Activated effector memory CD4-positive, alpha-beta T cell treated with Interleukin-2 at 50 U/mL for 16 hours (primary cell): ENCODE data around the gene RXRA.

Experiments used
- DNase-seq: peaks from one replicate; pipeline ENCODE4 v3.0.0-alpha.2; 2020

The RXRA gene

DNA sequence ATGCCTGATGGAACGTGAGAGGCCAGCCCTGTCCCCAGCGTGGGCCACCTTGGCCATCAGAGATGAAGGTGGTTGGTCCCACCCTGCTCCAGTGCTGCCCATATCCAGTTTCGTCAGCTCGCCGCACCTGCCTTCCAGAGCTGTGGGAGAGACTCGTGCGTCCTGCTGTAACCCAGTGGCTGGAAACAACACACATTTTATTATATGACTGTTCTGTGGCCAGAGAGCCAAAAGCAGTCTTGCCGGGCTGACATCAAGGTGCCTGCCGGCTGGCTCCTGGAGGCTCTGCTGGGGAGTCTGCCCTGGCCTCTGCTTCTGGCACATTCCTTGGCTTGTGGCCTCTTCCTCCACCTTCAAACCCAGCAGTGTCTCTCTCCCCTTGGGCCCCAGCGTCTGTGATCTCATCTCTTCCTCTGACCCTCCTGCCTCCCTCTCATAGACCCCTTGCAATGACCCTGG is 94.7 kb downstream of the RXRA start:
- DNase-seq: no peak

DNA sequence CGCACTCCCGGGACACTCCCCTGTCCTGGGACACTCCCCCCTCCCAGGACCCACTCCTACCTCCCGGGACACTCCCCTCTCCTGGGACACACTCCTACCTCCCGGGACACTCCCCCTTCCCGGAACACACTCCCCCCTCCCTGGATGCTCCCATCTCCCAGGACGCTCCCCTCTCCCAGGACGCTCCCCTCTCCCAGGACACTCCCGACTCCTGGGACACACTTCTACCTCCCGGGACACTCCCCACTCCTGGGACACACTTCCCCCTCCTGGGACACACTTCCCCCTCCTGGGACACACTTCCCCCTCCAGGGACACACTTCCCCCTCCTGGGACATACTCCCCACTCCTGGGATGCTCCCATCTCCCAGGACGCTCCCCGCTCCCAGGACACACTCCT is 95.6 kb downstream of the RXRA start:
- DNase-seq: no peak

GRCh38 chr9:134422301-134423090 is 96.2 kb downstream of the RXRA start:
- DNase-seq: no peak

GRCh38 chr9:134423166-134423565 is 96.9 kb downstream of the RXRA start:
- DNase-seq: no peak

DNA sequence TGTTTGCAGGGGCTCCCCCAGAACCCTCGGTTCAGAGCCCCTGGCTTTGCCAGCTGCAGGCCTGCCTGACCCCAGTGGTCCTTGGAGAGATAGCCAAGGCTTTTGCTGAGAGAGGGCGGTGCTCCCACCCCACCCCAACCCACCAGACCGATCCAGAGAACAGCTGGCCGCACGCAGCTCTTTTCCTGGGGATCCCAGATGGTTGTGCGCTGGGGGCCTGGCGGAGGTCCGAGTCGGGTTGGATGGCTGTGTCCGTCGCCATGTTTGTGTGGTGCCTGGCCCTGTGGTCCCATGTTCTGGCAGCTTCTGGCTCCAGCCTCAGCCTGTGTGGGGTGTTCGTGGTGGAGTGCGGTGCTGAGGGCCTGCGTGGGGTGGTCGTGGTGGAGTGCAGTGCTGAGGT is 97.5 kb downstream of the RXRA start:
- no peak for DNase-seq

DNA sequence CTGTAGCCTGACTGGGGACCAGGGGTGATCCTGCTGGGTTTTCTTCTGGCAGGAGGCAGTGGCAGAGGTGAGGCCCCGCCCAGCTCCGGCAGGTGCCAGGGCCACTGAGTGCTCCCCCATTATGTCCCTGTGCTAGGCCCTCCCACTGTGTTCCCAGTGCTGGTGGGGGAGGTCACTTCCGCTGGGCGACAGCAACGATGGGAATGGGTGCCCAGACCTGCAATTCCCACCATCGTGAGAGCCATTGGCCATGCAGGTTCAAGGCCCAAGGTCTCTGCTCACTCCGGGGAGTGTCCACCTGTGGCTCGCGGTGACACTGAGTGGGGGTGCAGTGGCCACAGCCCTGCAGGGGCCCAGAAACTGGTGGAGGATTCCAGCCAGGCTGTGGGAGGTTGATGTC is 98.6 kb downstream of the RXRA start:
- DNase-seq: no peak

GRCh38 chr9:134425401-134425800 is 99.1 kb downstream of the RXRA start:
- no peak for DNase-seq

- no peak for DNase-seq
These were observed 99.6 kb downstream of the RXRA start for GRCh38 chr9:134425812-134426211.

DNA sequence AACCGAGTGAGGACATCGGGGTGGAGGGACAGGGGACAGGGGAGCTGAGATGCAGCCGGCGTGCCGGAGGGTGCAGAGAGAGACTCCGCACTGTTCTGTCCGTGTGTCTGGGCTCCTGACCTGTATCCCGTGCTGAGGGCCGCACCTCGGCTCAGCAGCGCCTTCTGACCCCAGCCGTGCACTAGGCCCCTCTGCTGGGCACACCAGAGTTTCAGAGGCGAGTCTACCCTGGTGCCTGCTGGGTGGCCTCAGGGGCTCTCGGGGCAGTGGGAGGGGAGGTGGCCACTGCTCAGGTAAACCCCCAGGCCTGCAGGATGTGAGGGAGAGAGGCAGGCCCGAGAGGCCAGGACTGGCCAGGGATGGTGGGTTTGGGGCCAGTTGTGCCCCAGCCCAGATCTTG is 100.2 kb downstream of the RXRA start:
- DNase-seq: no peak

DNA sequence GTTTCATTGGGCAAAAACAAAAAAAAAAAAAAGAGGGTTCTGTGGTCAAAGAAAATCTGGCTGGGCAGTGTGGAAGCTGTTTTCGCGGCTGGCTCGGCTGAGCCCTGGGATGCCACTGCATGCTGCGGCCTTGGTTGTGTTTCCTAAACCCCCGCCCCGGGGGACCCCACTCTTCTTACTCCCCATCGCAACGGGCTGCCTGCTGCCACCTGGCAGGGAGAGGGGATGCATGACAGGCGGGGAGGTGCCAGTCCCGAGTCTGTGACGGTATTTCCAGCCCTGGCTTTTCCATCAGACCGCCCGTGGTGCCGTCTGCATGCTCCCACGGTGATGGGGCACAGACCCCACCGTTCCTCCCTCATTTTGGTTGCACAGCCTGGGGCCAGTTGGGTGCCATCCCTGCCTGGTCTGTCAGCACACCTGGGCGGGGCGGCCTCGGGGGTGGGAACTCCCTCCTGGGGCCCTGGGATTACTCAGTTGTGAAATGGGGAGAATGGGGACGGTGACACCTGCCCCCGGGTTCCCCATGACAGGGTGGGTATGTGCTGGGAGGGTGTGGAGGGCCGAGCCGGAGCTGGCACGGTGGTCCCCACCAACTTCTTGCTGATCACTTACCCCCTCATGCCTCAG is 101.0 kb downstream of the RXRA start:
- DNase-seq: no peak

DNA sequence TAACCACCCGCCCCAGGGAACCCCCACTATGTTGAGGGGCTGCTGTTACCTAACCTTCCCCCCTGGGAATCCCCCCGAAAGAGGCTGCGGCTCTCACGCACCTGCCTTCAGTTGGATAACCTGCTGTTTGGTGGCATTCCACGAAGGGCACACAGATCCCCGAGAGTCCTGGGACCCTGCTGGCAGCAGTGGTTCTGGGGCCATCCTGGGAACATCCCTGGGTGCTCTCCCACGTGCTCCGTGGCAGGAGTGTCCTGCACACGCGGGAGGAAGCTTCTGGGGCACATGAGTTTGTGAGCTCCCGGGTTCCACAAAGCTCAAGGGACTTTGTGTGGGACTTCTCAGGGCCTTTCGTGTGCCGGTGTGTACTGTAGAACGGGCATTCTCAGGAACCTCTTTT is 102.3 kb downstream of the RXRA start:
- DNase-seq: no peak

DNA sequence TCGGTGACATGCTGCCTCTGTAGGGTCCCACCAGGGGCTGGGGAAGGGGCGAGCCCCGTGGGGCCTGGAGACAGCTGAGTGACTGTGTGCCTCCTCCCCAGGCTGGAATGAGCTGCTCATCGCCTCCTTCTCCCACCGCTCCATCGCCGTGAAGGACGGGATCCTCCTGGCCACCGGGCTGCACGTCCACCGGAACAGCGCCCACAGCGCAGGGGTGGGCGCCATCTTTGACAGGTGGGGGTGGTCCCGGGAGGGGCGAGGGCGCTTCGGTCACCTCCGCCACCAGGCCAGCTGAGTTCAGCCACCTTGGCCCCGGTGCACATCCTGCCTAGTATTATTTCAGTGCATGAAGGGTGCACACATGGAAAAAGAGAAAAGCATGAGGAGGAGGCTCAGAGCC is 102.8 kb downstream of the RXRA start:
- no peak for DNase-seq

DNA sequence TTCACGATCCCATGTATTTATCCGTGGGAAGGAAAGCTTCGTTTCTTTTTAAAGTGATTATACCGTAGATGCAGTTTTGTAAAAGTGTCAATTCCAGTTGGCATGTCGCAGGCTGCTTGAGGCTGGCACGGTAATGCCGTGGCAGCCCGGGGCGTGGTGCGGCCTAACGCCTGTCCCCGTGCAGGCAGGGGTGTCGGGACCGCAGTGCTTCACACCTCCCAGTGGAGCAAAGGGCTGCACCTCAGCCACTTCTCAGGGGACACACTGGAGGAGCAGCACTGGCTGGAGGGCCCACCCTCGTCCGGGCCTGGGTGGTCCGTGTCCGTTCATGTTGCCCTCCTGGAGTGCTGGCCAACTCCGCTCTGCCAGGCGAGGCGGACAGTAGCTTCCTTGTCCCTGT is 103.2 kb downstream of the RXRA start:
- no peak for DNase-seq

- no peak for DNase-seq
These were observed 104.8 kb downstream of the RXRA start for GRCh38 chr9:134431095-134431494.

DNA sequence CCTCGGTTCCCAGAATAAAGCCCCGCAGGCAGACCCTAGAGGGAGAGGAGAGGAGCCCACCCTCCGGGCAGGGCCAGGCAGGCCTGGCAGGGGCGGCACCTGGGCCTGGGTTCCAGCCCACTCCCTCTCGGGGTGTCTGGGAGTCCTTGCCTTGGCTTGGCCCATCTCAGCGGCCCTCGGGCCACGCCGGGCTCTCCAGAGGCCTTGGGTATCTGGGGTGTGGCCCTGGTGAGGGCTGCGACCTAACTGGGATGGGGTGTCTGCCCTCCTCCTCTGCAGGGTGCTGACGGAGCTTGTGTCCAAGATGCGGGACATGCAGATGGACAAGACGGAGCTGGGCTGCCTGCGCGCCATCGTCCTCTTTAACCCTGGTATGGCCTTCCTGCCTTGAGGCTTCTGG is 105.4 kb downstream of the RXRA start:
- DNase-seq: no peak

GRCh38 chr9:134432471-134432870 is 106.2 kb downstream of the RXRA start:
- no peak for DNase-seq

DNA sequence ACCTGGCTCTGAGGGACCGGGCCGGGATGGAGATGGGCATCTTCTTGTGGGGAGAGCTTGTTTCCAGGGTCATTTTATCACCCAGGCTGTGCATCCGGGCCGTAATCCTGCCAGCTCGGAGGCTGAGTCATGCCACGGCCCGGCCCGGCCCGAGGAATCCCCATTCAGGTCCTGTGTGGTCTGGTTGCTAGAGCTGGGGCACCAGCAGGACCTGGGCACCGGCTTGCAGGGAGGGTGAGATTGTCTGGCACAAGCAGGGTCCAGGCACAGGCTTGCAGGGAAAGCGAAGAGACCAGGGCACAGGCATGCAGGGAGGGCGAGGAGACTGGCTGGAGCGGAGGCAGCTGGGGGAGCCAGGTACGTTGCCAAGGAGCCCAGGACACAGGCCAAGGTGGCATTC is 106.8 kb downstream of the RXRA start:
- DNase-seq: no peak

- DNase-seq: no peak
These were observed 107.9 kb downstream of the RXRA start for GRCh38 chr9:134433909-134434882.

GRCh38 chr9:134434894-134435506 is 108.7 kb downstream of the RXRA start:
- no peak for DNase-seq

GRCh38 chr9:134435550-134436378 is 109.5 kb downstream of the RXRA start:
- DNase-seq: no peak

GRCh38 chr9:134436379-134436762 is 110.1 kb downstream of the RXRA start:
- no peak for DNase-seq

DNA sequence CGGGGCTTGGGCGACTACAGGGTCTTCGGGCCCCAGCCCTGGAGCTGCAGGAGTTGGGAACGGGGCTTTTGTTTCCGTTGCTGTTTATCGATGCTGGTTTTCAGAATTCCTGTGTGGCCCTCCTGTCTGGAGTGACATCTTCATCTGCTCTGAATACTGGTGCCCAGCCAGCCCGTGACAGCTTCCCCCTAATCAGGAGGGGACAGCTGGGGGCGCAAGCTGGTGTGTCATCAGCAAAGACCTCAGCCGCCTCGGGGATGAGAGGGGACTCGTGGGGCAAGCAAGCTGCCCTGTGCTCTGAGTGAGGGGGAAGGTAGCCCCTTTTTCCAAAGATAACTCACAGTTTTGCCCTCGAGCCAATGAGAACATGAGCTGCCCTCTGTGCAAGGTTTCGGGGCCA is 110.7 kb downstream of the RXRA start:
- no peak for DNase-seq
